Loucy (cell line): ENCODE results near the gene RNF130.

Experiments used
- EZH2phosphoT487 ChIP-seq: fragments of 200-600 bp; IDR thresholded peaks from 2 replicates; pipeline ENCODE4 v1.6.1; 2018; ENCODE audit warnings: antibody characterized with exemption, mild to moderate bottlenecking, moderate library complexity, borderline replicate concordance
- TF ChIP-seq, protein P1 (sequence below): fragments of 200-600 bp; sonication (generic); conservative IDR thresholded peaks from 2 replicates; pipeline ENCODE4 v1.5.1; 2014; ENCODE audit warnings: mild to moderate bottlenecking, antibody characterized with exemption, low read length

DNA sequence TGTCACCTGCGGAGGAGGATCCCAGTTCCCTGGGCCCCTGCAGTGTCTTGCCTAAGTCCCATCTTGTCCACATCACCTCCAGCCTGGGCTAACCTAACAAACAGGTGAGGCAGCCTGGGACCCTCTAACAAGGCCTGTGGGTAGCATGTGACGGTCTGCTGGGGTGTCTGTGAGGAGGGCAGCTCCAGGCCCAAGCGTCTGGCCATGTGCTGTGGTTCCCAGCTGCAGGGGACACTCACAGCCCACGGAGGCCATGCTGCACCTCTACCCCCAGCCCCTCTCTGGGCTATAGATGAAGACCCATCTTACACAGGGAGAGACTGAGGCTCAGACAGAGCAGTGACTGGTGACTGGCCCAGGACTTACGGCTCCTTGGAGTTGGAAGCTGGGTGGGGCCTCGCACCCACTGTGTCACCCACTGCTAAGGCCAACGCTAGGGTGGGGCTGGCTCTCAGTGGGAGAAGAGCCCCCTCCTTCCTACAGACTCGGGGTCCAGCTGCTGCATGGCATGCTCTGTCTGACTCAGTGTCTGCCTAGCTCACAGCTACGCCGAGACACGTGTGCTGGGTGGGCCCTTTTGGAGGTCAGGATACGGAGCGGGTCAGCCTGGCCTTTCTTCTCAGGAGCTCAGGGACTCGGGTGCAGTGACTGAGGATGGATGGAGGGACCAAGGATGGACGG is 40.8 kb upstream of the RNF130 start:
- TF ChIP-seq, protein P1, sequence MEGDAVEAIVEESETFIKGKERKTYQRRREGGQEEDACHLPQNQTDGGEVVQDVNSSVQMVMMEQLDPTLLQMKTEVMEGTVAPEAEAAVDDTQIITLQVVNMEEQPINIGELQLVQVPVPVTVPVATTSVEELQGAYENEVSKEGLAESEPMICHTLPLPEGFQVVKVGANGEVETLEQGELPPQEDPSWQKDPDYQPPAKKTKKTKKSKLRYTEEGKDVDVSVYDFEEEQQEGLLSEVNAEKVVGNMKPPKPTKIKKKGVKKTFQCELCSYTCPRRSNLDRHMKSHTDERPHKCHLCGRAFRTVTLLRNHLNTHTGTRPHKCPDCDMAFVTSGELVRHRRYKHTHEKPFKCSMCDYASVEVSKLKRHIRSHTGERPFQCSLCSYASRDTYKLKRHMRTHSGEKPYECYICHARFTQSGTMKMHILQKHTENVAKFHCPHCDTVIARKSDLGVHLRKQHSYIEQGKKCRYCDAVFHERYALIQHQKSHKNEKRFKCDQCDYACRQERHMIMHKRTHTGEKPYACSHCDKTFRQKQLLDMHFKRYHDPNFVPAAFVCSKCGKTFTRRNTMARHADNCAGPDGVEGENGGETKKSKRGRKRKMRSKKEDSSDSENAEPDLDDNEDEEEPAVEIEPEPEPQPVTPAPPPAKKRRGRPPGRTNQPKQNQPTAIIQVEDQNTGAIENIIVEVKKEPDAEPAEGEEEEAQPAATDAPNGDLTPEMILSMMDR = no peak
- no peak for TF ChIP-seq EZH2phosphoT487
